ENCODE data around the gene MARCHF7.
"Not testable (repeated sequence)": the region's sequence is repeated elsewhere in the genome, so short reads cannot be mapped to it uniquely, and the experiment has no call there.

DNA sequence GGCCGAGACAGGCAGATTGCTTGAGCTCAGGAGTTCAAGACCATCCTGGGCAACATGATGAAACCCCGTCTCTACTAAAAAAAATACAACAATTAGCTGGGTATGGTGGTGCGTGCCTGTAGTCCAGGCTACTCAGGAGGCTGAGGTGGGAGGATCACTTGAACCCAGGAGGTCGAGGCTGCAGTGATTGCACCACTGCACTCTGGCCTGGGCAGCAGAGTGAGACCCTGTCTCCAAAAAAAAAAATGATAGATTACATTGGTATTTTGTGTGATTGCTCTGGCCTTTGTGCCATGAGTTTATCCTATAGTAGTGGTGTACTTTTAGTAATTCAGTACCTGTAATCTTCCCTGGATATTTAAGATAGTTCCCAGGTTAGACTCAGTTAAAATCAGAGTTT lies 4.1 kb downstream of the MARCHF7 start:
- TF ChIP-seq, protein P1, sequence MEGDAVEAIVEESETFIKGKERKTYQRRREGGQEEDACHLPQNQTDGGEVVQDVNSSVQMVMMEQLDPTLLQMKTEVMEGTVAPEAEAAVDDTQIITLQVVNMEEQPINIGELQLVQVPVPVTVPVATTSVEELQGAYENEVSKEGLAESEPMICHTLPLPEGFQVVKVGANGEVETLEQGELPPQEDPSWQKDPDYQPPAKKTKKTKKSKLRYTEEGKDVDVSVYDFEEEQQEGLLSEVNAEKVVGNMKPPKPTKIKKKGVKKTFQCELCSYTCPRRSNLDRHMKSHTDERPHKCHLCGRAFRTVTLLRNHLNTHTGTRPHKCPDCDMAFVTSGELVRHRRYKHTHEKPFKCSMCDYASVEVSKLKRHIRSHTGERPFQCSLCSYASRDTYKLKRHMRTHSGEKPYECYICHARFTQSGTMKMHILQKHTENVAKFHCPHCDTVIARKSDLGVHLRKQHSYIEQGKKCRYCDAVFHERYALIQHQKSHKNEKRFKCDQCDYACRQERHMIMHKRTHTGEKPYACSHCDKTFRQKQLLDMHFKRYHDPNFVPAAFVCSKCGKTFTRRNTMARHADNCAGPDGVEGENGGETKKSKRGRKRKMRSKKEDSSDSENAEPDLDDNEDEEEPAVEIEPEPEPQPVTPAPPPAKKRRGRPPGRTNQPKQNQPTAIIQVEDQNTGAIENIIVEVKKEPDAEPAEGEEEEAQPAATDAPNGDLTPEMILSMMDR (IDR thresholded peaks at IDR 0.05), result not testable (repeated sequence)
- not testable (repeated sequence) for TF ChIP-seq EZH2, EZH2phosphoT487 (IDR thresholded peaks at IDR 0.05)

Data from neural progenitor cell (in vitro differentiated cells).